HG02938 (cell line): ENCODE results near the gene AGAP6.
"Not testable (repeated sequence)": the region's sequence is repeated elsewhere in the genome, so short reads cannot be mapped to it uniquely, and the experiment has no call there.

Experiments used
- ATAC-seq: cut with Tn5 transposase; IDR thresholded peaks from one replicate; pipeline ENCODE4 v1.9.1; 2021; ENCODE audit warnings: mild to moderate bottlenecking, moderate library complexity; ENCODE audit not compliant: unreplicated experiment

Gene AGAP6

GRCh38 chr10:50024716-50025383 lies 36.6 kb downstream of the AGAP6 start:
- ATAC-seq = not testable (repeated sequence)

DNA sequence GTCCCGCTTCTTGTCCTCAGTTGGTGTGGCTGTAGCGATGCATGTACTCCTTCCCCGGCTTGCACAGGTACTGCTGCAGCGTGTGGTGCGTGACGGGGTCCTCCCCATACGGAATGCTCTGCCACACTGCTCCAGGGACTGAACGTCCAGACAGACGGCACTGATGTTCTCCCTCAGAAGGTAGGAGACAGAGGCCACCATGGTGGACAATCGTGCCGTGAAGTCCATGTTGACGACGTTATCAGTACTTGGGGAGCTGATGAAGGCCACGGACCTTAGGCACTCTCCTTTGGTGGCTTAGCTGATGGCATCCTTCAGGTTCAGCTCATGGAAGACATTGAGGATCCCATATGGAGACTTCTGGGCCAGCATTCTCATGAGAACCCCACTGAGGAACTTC lies 37.4 kb downstream of the AGAP6 start:
- ATAC-seq = no peak

DNA sequence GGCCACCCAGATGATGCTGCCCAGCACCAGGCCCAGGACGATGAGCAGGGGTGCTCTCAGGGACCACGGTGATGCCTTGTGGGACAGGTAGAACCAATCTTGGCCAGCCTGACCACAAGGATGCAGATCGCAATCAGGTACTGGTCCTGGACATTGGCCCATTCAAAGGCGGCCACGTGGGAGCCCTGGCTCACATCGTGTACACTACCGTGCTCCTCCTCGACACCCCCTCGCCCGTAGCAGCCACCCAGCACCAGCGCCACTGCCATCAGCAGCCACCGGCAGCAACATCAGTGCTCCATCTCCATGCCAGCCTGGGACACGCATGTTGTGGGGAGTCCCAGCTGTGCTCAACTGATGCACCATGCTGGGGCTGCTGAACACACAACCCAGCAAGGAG lies 39.0 kb downstream of the AGAP6 start:
- no peak for ATAC-seq

- ATAC-seq = no peak
Measured at GRCh38 chr10:50033481-50033880, 45.3 kb downstream of the AGAP6 start.

- not testable (repeated sequence) for ATAC-seq
Measured at GRCh38 chr10:50035337-50035736, 47.1 kb downstream of the AGAP6 start.

DNA sequence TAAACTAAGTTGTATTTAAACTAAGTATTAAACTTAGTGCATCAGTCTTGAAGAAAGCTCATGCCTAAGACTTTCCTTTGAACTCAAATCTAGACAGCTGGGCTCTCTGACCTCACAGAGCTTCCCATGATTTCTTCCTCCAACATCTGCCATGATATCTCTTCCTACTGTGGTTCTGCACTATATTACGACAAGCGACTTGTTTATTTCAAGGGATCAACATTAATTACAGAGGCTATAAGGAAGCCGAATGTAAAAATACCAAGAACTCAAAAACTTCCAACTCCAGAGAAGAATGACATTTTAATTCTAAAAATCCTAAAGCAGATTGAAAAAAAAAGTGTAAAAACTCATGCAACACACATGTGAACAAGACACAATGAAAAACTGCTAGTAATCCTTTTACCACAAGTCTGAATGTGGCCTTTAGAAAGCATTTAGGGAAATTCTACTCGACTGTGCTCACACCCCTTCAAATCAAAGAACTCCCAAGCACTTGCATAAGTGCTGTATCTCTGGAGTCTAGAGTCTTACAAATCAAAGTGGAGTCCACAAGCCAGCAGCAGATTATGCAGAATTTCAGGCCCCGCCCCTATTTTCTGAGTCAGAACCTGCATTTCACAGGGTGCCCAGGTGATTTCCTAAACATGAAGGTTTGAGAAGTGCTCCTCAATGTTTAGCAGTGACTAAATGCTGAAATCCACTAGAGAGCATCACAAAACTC lies 56.9 kb downstream of the AGAP6 start:
- no peak for ATAC-seq

DNA sequence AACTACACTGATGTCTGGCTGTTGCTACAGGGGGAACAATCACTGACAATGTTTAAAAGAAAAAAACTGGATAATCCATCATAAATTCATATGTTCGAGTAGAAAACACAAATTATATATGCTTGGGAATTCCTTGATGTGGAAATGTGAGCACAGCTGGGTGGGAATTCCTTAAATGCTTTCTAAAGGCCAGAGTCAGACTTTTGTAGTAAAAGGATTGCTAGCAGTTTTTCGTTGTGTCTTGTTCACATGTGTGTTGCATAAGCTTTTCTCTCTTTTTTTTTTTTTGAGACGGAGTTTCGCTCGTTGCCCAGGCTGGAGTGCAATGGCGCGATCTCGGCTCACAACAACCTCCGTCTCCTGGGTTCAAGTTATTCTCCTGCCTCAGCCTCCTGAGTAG lies 58.3 kb downstream of the AGAP6 start:
- not testable (repeated sequence) for ATAC-seq

DNA sequence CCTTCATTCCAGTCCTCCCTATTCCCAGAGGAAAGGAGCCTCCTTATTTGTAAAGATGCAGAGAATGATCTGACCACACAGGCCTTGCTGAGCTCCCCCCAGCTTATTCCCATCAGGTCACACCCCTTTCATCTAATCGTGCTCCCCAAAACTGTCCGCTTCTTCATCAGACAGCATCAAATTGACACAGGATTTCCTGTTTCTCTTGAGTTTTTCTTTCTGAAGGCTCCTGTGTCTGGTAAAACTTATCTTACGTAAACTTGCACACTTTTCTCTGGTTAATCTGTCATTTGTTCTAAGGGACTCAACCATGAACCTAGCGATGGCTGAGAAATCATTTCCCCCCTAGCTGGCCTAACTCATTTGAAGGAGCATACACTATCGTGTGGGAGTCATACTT lies 59.4 kb downstream of the AGAP6 start:
- ATAC-seq = not testable (repeated sequence)

- ATAC-seq = not testable (repeated sequence)
Measured at GRCh38 chr10:50051995-50052660, 63.9 kb downstream of the AGAP6 start.

- not testable (repeated sequence) for ATAC-seq
Measured at GRCh38 chr10:50052778-50053376, 64.7 kb downstream of the AGAP6 start.

GRCh38 chr10:50055494-50056292 lies 67.5 kb downstream of the AGAP6 start:
- not testable (repeated sequence) for ATAC-seq

DNA sequence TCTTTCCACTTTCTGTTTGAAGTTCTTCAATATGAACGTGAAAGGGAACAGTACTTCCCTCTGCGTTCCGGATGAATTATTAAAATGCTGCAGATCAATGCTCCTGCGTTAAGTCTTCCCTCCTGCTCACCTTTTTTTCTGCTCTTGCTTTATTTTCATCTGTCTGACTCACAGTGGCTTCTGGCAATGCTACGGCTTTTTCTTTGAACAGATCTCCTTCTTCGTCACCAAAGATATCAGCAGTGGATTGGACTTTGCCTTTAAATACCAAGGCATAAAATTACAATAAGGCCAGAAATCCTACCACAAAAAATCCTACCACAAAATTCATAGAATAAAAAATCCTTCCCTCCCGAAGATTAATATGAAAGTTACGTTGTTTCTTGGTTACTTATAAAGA lies 68.4 kb downstream of the AGAP6 start:
- ATAC-seq = not testable (repeated sequence)

DNA sequence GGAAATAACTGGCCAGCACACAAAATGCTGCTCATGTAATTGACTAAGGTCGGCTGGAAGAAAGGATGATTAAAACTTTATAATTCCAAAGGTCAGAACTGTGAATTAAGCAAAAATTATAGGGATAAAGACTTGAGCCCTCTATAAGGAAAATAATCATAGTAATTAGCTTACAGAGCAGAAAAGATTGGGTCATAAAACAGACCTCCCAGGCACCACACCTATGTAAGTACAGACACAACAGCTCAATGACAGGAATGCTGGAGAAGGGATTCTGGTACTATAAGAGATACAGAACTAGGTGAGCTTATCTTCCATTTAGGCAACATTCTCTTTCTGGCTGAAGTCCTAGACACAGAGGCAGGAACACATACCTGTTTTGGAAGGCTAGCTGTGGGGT lies 70.5 kb downstream of the AGAP6 start:
- ATAC-seq = not testable (repeated sequence)

- not testable (repeated sequence) for ATAC-seq
Measured at GRCh38 chr10:50059946-50060345, 71.7 kb downstream of the AGAP6 start.
